Spleen (tissue), 7 donors: ENCODE measurements around the gene HUS1.

Experiments used
- CTCF ChIP-seq, 11 experiments: fragments of 200-600 bp in 7 of 11; fragments of 450-650 bp in 4 of 11; sonication (generic) in 4 of 11; IDR thresholded peaks in 8 of 11; conservative IDR thresholded peaks in 3 of 11; 1 replicate in 7 of 11; 2 replicates in 4 of 11; pipeline versions ENCODE4 v1.4.0 to v1.8.0; 2016 to 2021; ENCODE audit warnings: antibody characterized with exemption in 11 of 11, inconsistent platforms in 4 of 11, mild to moderate bottlenecking in 1 of 11
- POLR2A ChIP-seq, 3 donors: fragments of 450-650 bp; IDR thresholded peaks; one replicate each; pipeline ENCODE4 v1.5.1; 2017; ENCODE audit warnings: antibody characterized with exemption in 3 of 3, mild to moderate bottlenecking in 1 of 3
- POLR2AphosphoS5 ChIP-seq, 3 donors: sonication (generic); formaldehyde crosslinking; IDR thresholded peaks; one replicate each; pipeline ENCODE4 v1.5.1; 2017; ENCODE audit warnings: antibody characterized with exemption in 3 of 3
- donor health status: DM: no; HTN: no; CAD: no; lungs with moderate emphysema.
- donor health status: DM: no; HTN: no; CAD: no.
- donor health status: DM: no; HTN: no; CAD: no.

GRCh38 chr7:47914717-47915615 lies 64.4 kb downstream of the HUS1 start:
- TF ChIP-seq CTCF (IDR thresholded peaks at IDR 0.05 in 8 of 11, conservative IDR thresholded peaks at IDR 0.05 in 3 of 11) (no peak), POLR2AphosphoS5 (IDR thresholded peaks at IDR 0.05) (no peak), POLR2A (IDR thresholded peaks at IDR 0.05) (no peak)
